Fibroblast of lung (primary cell): ENCODE measurements around the gene MAP2K6. TPM values are rescaled to one million over a fixed set of nuclear protein-coding genes. Genes with fewer than 3 reads are reported as not detected.

Source experiments
- DNase-seq, 2 donors: peaks; one replicate each; pipeline versions ENCODE4 v3.0.0 to v3.0.0-alpha.2; 2010; ENCODE audit warnings: low read depth in 2 of 2
- H2AFZ ChIP-seq: 2 replicates; pipeline ENCODE4 v1.5.1; 2012; ENCODE audit warnings: low read length, control low read depth, inconsistent platforms
- H3K27ac ChIP-seq: 2 replicates; pipeline ENCODE4 v1.5.1; 2011; ENCODE audit warnings: low read length, control low read depth; ENCODE audit not compliant: insufficient read depth
- H3K27me3 ChIP-seq: 2 replicates; pipeline ENCODE4 v1.5.1; 2011; ENCODE audit warnings: mild to moderate bottlenecking, low read length; ENCODE audit not compliant: control insufficient read depth, insufficient read depth
- H3K36me3 ChIP-seq: 2 replicates; pipeline ENCODE4 v1.5.1; 2011; ENCODE audit warnings: low read length; ENCODE audit not compliant: control insufficient read depth, insufficient read depth
- H3K4me1 ChIP-seq: 2 replicates; pipeline ENCODE4 v1.5.1; 2011; ENCODE audit warnings: low read length; ENCODE audit not compliant: control insufficient read depth, insufficient read depth; ENCODE audit errors: extremely low read depth
- H3K4me2 ChIP-seq: 2 replicates; pipeline ENCODE4 v1.5.1; 2011; ENCODE audit warnings: low read length, control low read depth; ENCODE audit not compliant: insufficient read depth; ENCODE audit errors: extremely low read depth
- H3K4me3 ChIP-seq, 4 experiments: fragments of 200-600 bp in 1 of 4; sonication (generic) in 1 of 4; replicated peaks in 1 of 4; 2 replicates each; pipeline ENCODE4 v1.5.1; 2011 to 2016; ENCODE audit warnings: low read length in 4 of 4, low read depth in 3 of 4, mild to moderate bottlenecking in 3 of 4, control low read depth in 2 of 4, inconsistent platforms in 1 of 4, mixed read lengths in 1 of 4; ENCODE audit not compliant: insufficient read depth in 1 of 4; ENCODE audit errors: control extremely low read depth in 1 of 4
- H3K79me2 ChIP-seq: 2 replicates; pipeline ENCODE4 v1.5.1; 2012; ENCODE audit warnings: mild to moderate bottlenecking, low read length, inconsistent platforms; ENCODE audit not compliant: control insufficient read depth, insufficient read depth
- H3K9ac ChIP-seq: 2 replicates; pipeline ENCODE4 v1.5.1; 2011; ENCODE audit warnings: mild to moderate bottlenecking, low read length, control low read depth; ENCODE audit not compliant: insufficient read depth
- H3K9me3 ChIP-seq: 2 replicates; pipeline ENCODE4 v1.5.1; 2012; ENCODE audit warnings: low read depth, low read length; ENCODE audit not compliant: control insufficient read depth, insufficient read depth
- H4K20me1 ChIP-seq: 2 replicates; pipeline ENCODE4 v1.5.1; 2011; ENCODE audit warnings: low read length; ENCODE audit not compliant: control insufficient read depth, insufficient read depth; ENCODE audit errors: extremely low read depth
- CTCF ChIP-seq, 2 donors: IDR thresholded peaks in 1 of 2; conservative IDR thresholded peaks in 1 of 2; 1 replicate in 1 of 2; 2 replicates in 1 of 2; pipeline ENCODE4 v1.5.1; 2011 to 2012; ENCODE audit warnings: low read length in 2 of 2, control low read depth in 1 of 2, inconsistent platforms in 1 of 2, low read depth in 1 of 2, mild to moderate bottlenecking in 1 of 2
- EZH2 ChIP-seq: IDR thresholded peaks from 2 replicates; pipeline ENCODE4 v1.5.1; 2012; ENCODE audit warnings: low read length, control low read depth, mild to moderate bottlenecking; ENCODE audit errors: missing control alignments
- polyA plus RNA-seq, 2 donors: library from polyadenylated mRNA; depleted of rRNA in 1 of 2; stranded (reverse) in 1 of 2; unstranded in 1 of 2; fragments of >200 nt; gene quantifications; 2 replicates each; pipeline ENCODE4 v1.2.1, GENCODE V29; 2011 to 2012; ENCODE audit warnings: missing spikeins in 1 of 2
- total RNA-seq: library from RNA; depleted of rRNA; stranded (reverse); fragments of >200 nt; gene quantifications from 2 replicates; pipeline ENCODE4 v1.2.1, GENCODE V29; 2014

Gene MAP2K6
- total and polyA plus RNA-seq, 2 donors (not counting 1 experiment from before 2014, with no cell fraction given): 2.7 to 39.5 TPM

GRCh38 chr17:69567130-69567529 lies 152.6 kb downstream of the MAP2K6 start:
- Histone ChIP-seq H4K20me1 (no peaks in the 10 kb centered on the region), H2AFZ (no peak overlapping the region), H3K4me3 (no peak overlapping the region), H3K79me2 (no peaks in the 10 kb centered on the region), H3K9ac (no peak overlapping the region), H3K27ac (no peak overlapping the region), H3K4me2 (no peak overlapping the region), H3K27me3 (no peaks in the 10 kb centered on the region), H3K9me3 (no peaks in the 10 kb centered on the region), H3K4me1 (no peaks in the 10 kb centered on the region), H3K36me3 (no peaks in the 10 kb centered on the region)
- TF ChIP-seq CTCF (conservative IDR thresholded peaks at IDR 0.05 in 1 of 2, IDR thresholded peaks at IDR 0.05 in 1 of 2; ENCODE audit: low read depth in 1 of 2, low read length in 2 of 2): no peak
- DNase-seq: no peak

- no peak overlapping the region for H2AFZ ChIP-seq
- no peak overlapping the region for H3K9ac ChIP-seq
- H3K4me3 ChIP-seq: no peak overlapping the region
- no peaks in the 10 kb centered on the region for H4K20me1 ChIP-seq
- H3K36me3 ChIP-seq: no peaks in the 10 kb centered on the region
- TF ChIP-seq EZH2: no peak
- TF ChIP-seq CTCF (conservative IDR thresholded peaks at IDR 0.05 in 1 of 2, IDR thresholded peaks at IDR 0.05 in 1 of 2; ENCODE audit: low read depth in 1 of 2, low read length in 2 of 2): no peak
- no peaks in the 10 kb centered on the region for H3K79me2 ChIP-seq
- H3K27me3 ChIP-seq: no peaks in the 10 kb centered on the region
- H3K27ac ChIP-seq: no peak overlapping the region
- H3K4me1 ChIP-seq: peaks cover 9% of the 10 kb centered on the region
- H3K4me2 ChIP-seq: no peak overlapping the region
- DNase-seq: no peak
- H3K9me3 ChIP-seq: no peaks in the 10 kb centered on the region
Observed at GRCh38 chr17:69572747-69573146, 158.2 kb downstream of the MAP2K6 start.

- Histone ChIP-seq H3K9me3 (no peaks in the 10 kb centered on the region), H4K20me1 (no peaks in the 10 kb centered on the region), H3K27me3 (no peaks in the 10 kb centered on the region), H3K36me3 (no peaks in the 10 kb centered on the region), H3K79me2 (no peaks in the 10 kb centered on the region), H3K9ac (no peak overlapping the region), H3K4me3 (no peak overlapping the region), H3K4me1 (peaks cover 9% of the 10 kb centered on the region), H3K27ac (no peak overlapping the region), H3K4me2 (no peak overlapping the region), H2AFZ (no peak overlapping the region)
- no peak for TF ChIP-seq EZH2
- no peak for TF ChIP-seq CTCF (conservative IDR thresholded peaks at IDR 0.05 in 1 of 2, IDR thresholded peaks at IDR 0.05 in 1 of 2; ENCODE audit: low read depth in 1 of 2, low read length in 2 of 2)
- DNase-seq: no peak
Observed at GRCh38 chr17:69573396-69573795, 158.9 kb downstream of the MAP2K6 start.
